Panc1 (cell line): ENCODE results near the gene ZHX3. TPM values are rescaled to one million over a fixed set of nuclear protein-coding genes. Genes with fewer than 3 reads are reported as not detected.

Source experiments
- ATAC-seq: fragments of 200-7000 bp; cut with Tn5 transposase; 2 replicates; pipeline ENCODE4 v1.9.1; 2020; ENCODE audit warnings: mild to moderate bottlenecking, moderate library complexity
- BruUV-seq: library from RNA; stranded (reverse); fragments of 400-500 nt; replicated peaks from 2 replicates; lab custom pipeline; 2021; lab: Mats Ljungman, UMichigan
- CTCF ChIA-PET: fragments of 300-600 bp; sonication (Branson Sonifier 250); formaldehyde crosslinking; loops from one replicate; lab custom pipeline; 2022; ENCODE audit warnings: antibody characterized with exemption; lab: Charles Lee
- POLR2A ChIA-PET: fragments of 300-600 bp; sonication (Branson Sonifier 250); formaldehyde crosslinking; loops from one replicate; lab custom pipeline; 2022; ENCODE audit warnings: antibody characterized with exemption; lab: Charles Lee
- DNase-seq: peaks from one replicate; pipeline ENCODE4 v3.0.0-alpha.2; 2010; ENCODE audit warnings: low read depth, low spot score
- H3K27ac ChIP-seq: 2 replicates; pipeline ENCODE4 v1.5.1; 2011; ENCODE audit warnings: mild to moderate bottlenecking, low read length, inconsistent platforms
- H3K27me3 ChIP-seq: fragments of 200-500 bp; sonication (Bioruptor generic); 2 replicates; pipeline ENCODE4 v1.6.0; 2014; ENCODE audit warnings: low read length, inconsistent platforms; ENCODE audit not compliant: control insufficient read depth, insufficient read depth
- H3K36me3 ChIP-seq: fragments of 200-500 bp; sonication (Bioruptor generic); 2 replicates; pipeline ENCODE4 v1.5.1; 2014; ENCODE audit warnings: inconsistent platforms, mild to moderate bottlenecking, low read length, moderate library complexity; ENCODE audit not compliant: control insufficient read depth, insufficient read depth
- H3K4me1 ChIP-seq: 2 replicates; pipeline ENCODE4 v1.5.1; 2011; ENCODE audit warnings: inconsistent platforms, mild to moderate bottlenecking, low read length, moderate library complexity; ENCODE audit not compliant: control insufficient read depth, insufficient read depth
- H3K4me3 ChIP-seq, 2 experiments: 2 replicates each; pipeline ENCODE4 v1.5.1; 2011 to 2012; ENCODE audit warnings: low read depth in 2 of 2, low read length in 2 of 2, mild to moderate bottlenecking in 2 of 2, inconsistent platforms in 1 of 2, moderate library complexity in 1 of 2
- H3K9me3 ChIP-seq: fragments of 200-500 bp; sonication (Bioruptor generic); 2 replicates; pipeline ENCODE4 v1.5.1; 2014; ENCODE audit warnings: low read depth, mild to moderate bottlenecking, inconsistent platforms, low read length, moderate library complexity; ENCODE audit not compliant: control insufficient read depth, insufficient read depth
- POLR2AphosphoS5 ChIP-seq: IDR thresholded peaks from 2 replicates; pipeline ENCODE4 v1.6.1; 2012; ENCODE audit warnings: mild to moderate bottlenecking, low read depth, low read length, moderate library complexity
- SIN3A ChIP-seq: IDR thresholded peaks from 2 replicates; pipeline ENCODE4 v1.6.1; 2012; ENCODE audit warnings: low read depth, mild to moderate bottlenecking, low read length, moderate library complexity, borderline replicate concordance; ENCODE audit not compliant: insufficient read depth
- TCF7L2 ChIP-seq: IDR thresholded peaks from 2 replicates; pipeline ENCODE4 v1.6.1; 2011; ENCODE audit warnings: mild to moderate bottlenecking, low read depth, low read length, inconsistent platforms
- in situ Hi-C: cut with HindIII; loops from 2 replicates; pipeline ENCODE4 v1.10.0; 2016; ENCODE audit warnings: low sequenced_read_pairs, low pct_unique_long_range_greater_than_20kb
- intact Hi-C: fragments of 100-400 bp; cut with micrococcal nuclease; formaldehyde crosslinking; loops from one replicate; pipeline ENCODE4 v1.10.0; 2022; ENCODE audit not compliant: unreplicated experiment
- total RNA-seq: library from RNA; stranded (reverse); gene quantifications from one replicate; pipeline ENCODE4 v1.2.1, GENCODE V29; 2021; ENCODE audit not compliant: unreplicated experiment
- TF ChIP-seq, protein P1 (sequence below), 2 experiments: IDR thresholded peaks; 2 replicates each; pipeline ENCODE4 v1.6.1; 2011 to 2012; ENCODE audit warnings: low read depth in 2 of 2, control low read depth in 1 of 2, low read length in 1 of 2, mild to moderate bottlenecking in 1 of 2, moderate library complexity in 1 of 2; ENCODE audit not compliant: insufficient read depth in 1 of 2
- TF ChIP-seq, protein P2 (sequence below): fragments of 450-650 bp; IDR thresholded peaks from 2 replicates; pipeline ENCODE4 v1.5.1; 2017; ENCODE audit warnings: mild to moderate bottlenecking

The ZHX3 gene
- total RNA-seq, 1 experiment from 2014 or later: 19.8 TPM

DNA sequence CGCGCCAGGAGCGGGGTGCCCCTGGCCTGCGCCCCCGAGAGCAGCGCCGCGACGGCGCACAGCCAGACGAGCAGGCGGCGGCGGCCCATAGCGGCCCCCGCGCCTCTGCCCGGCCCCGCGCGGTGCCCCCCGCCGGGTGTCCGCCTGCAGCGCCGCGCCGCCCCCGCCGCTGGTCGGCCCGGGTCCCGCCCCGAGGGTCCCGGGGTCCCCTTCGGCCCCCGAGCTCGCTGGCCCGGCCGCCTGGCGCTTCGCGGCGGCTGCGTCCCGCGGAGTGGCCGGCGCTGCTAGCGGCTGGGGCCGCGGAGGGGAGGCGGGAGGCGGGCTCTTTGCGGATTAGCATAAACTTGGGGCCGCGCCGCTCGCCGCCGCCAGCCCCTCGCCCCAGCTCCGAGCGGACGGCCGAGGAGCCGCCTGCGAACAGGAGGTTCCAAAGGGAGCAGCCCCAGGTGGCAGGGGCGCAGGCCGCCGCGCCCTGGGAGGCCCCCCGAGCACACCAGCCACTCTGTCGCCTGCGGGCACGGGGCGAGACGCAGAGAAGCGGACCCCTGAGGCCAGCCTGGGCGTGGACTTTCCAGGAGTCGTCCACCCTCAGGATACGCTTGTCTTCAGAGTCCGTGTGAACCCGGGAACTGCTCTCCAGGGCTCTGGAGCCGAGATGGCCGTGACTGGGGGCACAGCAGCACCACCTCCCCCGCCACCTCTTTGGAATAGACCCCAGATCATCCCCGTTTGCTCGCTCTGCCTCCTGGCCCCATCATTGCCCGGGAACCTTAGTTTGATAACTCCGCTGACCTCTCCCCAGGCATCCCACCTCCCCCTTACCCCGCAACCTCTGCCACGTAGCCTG, 49.2 kb upstream of the ZHX3 start, which contains the start of gene EMILIN3:
EMILIN3 (minus strand) TSS at position 273 of the 847 bp plus-strand sequence; CDS start at position 89, 184 bp downstream.
- Histone ChIP-seq H3K4me1 (no peaks in the 10 kb centered on the region), H3K9me3 (no peaks in the 10 kb centered on the region), H3K27ac (no peak within 1 kb of the TSS), H3K36me3 (no peaks in the 10 kb centered on the region), H3K4me3 (0 out of 4 replicates have a peak within 1 kb of the TSS, but pooled peaks of 1 of the 2 experiments have one; percentile 1), H3K27me3 (no peaks in the 10 kb centered on the region; the same call in 1 of the 2 replicates)
- in situ Hi-C loops: no loop called here
- TF ChIP-seq, protein P1, sequence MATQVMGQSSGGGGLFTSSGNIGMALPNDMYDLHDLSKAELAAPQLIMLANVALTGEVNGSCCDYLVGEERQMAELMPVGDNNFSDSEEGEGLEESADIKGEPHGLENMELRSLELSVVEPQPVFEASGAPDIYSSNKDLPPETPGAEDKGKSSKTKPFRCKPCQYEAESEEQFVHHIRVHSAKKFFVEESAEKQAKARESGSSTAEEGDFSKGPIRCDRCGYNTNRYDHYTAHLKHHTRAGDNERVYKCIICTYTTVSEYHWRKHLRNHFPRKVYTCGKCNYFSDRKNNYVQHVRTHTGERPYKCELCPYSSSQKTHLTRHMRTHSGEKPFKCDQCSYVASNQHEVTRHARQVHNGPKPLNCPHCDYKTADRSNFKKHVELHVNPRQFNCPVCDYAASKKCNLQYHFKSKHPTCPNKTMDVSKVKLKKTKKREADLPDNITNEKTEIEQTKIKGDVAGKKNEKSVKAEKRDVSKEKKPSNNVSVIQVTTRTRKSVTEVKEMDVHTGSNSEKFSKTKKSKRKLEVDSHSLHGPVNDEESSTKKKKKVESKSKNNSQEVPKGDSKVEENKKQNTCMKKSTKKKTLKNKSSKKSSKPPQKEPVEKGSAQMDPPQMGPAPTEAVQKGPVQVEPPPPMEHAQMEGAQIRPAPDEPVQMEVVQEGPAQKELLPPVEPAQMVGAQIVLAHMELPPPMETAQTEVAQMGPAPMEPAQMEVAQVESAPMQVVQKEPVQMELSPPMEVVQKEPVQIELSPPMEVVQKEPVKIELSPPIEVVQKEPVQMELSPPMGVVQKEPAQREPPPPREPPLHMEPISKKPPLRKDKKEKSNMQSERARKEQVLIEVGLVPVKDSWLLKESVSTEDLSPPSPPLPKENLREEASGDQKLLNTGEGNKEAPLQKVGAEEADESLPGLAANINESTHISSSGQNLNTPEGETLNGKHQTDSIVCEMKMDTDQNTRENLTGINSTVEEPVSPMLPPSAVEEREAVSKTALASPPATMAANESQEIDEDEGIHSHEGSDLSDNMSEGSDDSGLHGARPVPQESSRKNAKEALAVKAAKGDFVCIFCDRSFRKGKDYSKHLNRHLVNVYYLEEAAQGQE (IDR thresholded peaks at IDR 0.05; ENCODE audit: insufficient read depth in 1 of 2, low read depth in 2 of 2, low read length in 1 of 2): no peak
- TF ChIP-seq TCF7L2 (no peak), POLR2AphosphoS5 (no peak), SIN3A (no peak)
- TF ChIP-seq, protein P2, sequence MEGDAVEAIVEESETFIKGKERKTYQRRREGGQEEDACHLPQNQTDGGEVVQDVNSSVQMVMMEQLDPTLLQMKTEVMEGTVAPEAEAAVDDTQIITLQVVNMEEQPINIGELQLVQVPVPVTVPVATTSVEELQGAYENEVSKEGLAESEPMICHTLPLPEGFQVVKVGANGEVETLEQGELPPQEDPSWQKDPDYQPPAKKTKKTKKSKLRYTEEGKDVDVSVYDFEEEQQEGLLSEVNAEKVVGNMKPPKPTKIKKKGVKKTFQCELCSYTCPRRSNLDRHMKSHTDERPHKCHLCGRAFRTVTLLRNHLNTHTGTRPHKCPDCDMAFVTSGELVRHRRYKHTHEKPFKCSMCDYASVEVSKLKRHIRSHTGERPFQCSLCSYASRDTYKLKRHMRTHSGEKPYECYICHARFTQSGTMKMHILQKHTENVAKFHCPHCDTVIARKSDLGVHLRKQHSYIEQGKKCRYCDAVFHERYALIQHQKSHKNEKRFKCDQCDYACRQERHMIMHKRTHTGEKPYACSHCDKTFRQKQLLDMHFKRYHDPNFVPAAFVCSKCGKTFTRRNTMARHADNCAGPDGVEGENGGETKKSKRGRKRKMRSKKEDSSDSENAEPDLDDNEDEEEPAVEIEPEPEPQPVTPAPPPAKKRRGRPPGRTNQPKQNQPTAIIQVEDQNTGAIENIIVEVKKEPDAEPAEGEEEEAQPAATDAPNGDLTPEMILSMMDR: no peak
- ATAC-seq: no peak
- ChIA-PET POLR2A (no interaction called here), CTCF (no interaction called here)
- intact Hi-C loops: no loop called here
- BruUV-seq: no TSS peak
- DNase-seq: no peak

DNA sequence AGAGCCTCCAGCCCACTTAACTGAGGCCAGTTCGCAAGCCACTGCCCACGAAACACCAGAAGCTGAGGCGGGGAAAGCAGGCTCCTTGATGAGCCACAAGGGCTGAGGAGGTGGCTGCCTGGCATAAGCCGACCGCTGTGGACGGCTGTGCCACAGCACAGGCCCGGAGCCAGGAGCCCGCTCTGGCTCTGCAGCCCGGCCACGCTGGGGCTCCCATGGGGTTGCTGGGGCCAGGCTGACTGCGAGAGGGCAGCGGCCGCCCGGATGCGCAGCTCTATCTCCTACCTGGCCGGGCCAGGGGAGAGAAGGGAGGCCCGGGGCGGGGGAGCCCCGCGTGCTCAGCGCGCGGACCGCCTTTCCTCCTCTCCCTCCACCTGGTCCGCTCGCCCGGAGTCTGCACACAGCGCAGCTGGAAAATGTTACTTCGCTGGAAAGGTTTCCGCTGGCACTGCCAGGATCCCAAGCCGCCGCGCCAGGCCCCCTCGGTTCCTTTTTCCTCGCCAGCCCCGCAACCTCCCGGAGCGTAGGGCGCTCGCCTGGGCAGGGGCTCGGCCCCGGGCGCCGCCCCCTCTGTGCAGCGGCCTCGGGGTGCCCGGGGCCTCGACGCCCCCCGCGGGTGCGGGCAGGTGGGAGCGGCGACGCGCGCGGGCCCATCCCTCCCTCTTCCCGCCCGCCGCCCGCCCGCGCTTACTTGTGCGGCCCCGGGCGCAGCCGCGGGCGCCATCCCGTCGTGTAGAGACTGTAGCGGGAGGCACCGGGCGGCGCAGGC, 48.4 kb upstream of the ZHX3 start:
- intact Hi-C loops (no loop called here), in situ Hi-C loops (no loop called here)
- H3K4me1 ChIP-seq: no peaks in the 10 kb centered on the region
- H3K4me3 ChIP-seq: 0 out of 4 replicates have a peak overlapping the region, but pooled peaks of 1 of the 2 experiments have one; percentile 1
- H3K36me3 ChIP-seq: no peaks in the 10 kb centered on the region
- CTCF ChIA-PET: no interaction called here
- no peaks in the 10 kb centered on the region for H3K9me3 ChIP-seq
- no peaks in the 10 kb centered on the region; the same call in 1 of the 2 replicates for H3K27me3 ChIP-seq
- no TSS peak for BruUV-seq
- POLR2A ChIA-PET: no interaction called here
- TF ChIP-seq, protein P1 (IDR thresholded peaks at IDR 0.05; ENCODE audit: insufficient read depth in 1 of 2, low read depth in 2 of 2, low read length in 1 of 2): no peak
- TF ChIP-seq SIN3A: no peak
- no peak for TF ChIP-seq TCF7L2
- no peak for TF ChIP-seq POLR2AphosphoS5
- TF ChIP-seq, protein P2: no peak
- ATAC-seq (peak; percentile 46), DNase-seq (no peak)
- H3K27ac ChIP-seq: no peak overlapping the region
